ENCODE data around the gene TSC2. TPM values are rescaled to one million over a fixed set of nuclear protein-coding genes. Genes with fewer than 3 reads are reported as not detected.
A peak's percentile ranks its signal among the peaks of the same experiment; 100 is the strongest.

Gene TSC2
- total and polyA plus RNA-seq, 9 of the 15 experiments (the other 6 are each of a cell fraction or from before 2014, with no cell fraction given), result 1.3 to 68.1 (median 16.6) TPM

- in situ Hi-C loops (cut with MboI) (no loop called here), intact Hi-C loops (cut with micrococcal nuclease) (no loop called here)
- ATAC-seq (no peak), DNase-seq (ENCODE audit: extremely low read depth in 1 of 4, low spot score in 3 of 4) (no peak), FAIRE-seq (no peak)
- POLR2A ChIA-PET, result interaction anchor here (0.5 to 1.6 kb wide), 6 partner anchors 9 to 117 kb away, joined by 3 to 6 read pairs (median 4); partner anchors contain the start of genes NTHL1, RPS2 and TSC2
- Histone ChIP-seq H3K4me3 (no peak overlapping the region), H3K9me3 (replicated peaks; ENCODE audit: control insufficient read depth, insufficient read depth, low read depth, low read length) (no peaks in the 10 kb centered on the region), H3K27me3 (ENCODE audit: control insufficient read depth in 2 of 2, insufficient read depth in 2 of 2, low read length in 2 of 2) (no peaks in the 10 kb centered on the region), H2AFZ (ENCODE audit: low read depth, low read length) (no peak overlapping the region), H3K4me2 (ENCODE audit: insufficient read depth, low read length) (no peak overlapping the region), H3K36me3 (ENCODE audit: control insufficient read depth, insufficient read depth, low read length) (peaks cover 16% of the 10 kb centered on the region; the same call in 1 of the 3 replicates), H3K4me1 (replicated peaks in 1 of 2; ENCODE audit: control insufficient read depth in 2 of 2, insufficient read depth in 2 of 2, low read length in 2 of 2) (peaks cover 9 to 94% of the 10 kb centered on the region in 2 experiments), H3K9ac (ENCODE audit: insufficient read depth in 1 of 2, low read depth in 2 of 2, low read length in 2 of 2) (peak overlapping the region in 1 of 2 experiments; percentile 43; a peak in 1 of 4 replicates), H3K27ac (ENCODE audit: extremely low read depth, low read depth, low read length) (no peak overlapping the region), H4K20me1 (replicated peaks; ENCODE audit: control insufficient read depth, insufficient read depth, low read length) (no peaks in the 10 kb centered on the region), H3K79me2 (ENCODE audit: control insufficient read depth, insufficient read depth, low read length) (peaks cover 8% of the 10 kb centered on the region; the same call in 1 of the 3 replicates), H3K9me1 (ENCODE audit: control insufficient read depth, insufficient read depth, low read length) (no peaks in the 10 kb centered on the region)
- no TSS peak for BruUV-seq (replicated peaks)
- no peak for TF ChIP-seq TSHZ1 (CRISPR knock-in tag; IDR thresholded peaks at IDR 0.05)
- TF ChIP-seq POLR2G (IDR thresholded peaks at IDR 0.05; ENCODE audit: low read depth, low read length), result peak; percentile 35; the same call in 1 of the 2 replicates
- CTCF ChIA-PET (ENCODE audit: low intra/inter-chr PET ratio), result interaction anchor here (0.6 kb wide), 1 partner anchor 644 kb away, joined by 3 read pairs; no protein-coding TSS in a partner anchor
- 91% methylated on average over 18 of the region's 29 CpGs for WGBS (ENCODE audit: insufficient coverage, low coverage, missing lambda C conversion rate)
Measured at GRCh38 chr16:2037647-2038381, 10.0 kb upstream of the TSC2 start.

Data from K562 (cell line).